Right hindlimb (tissue), 1 donor: Measurements from ENCODE around the gene ACTG1.

ENCODE experiments used
- DNase-seq: peaks from one replicate; pipeline ENCODE4 v3.0.0-alpha.2; 2018

The ACTG1 gene

GRCh38 chr17:81460856-81461460 lies 51.6 kb downstream of the ACTG1 start:
- DNase-seq, result no peak
